GM13976 (cell line): ENCODE data around the gene PARD3.

Experiments
- DNase-seq: peaks from one replicate; pipeline ENCODE4 v3.0.0; 2012; ENCODE audit warnings: low spot score
- in situ Hi-C: fragments of 300-500 bp; cut with MboI; formaldehyde crosslinking; loops from one replicate; pipeline ENCODE4 v1.12.0; 2022; ENCODE audit warnings: low sequenced_read_pairs, mixed read lengths, inconsistent platforms; ENCODE audit not compliant: unreplicated experiment
- TF ChIP-seq, protein P1 (sequence below): IDR thresholded peaks from 2 replicates; pipeline ENCODE4 v1.5.1; 2012; ENCODE audit warnings: borderline replicate concordance, mild to moderate bottlenecking; ENCODE audit not compliant: insufficient read depth; ENCODE audit errors: extremely low read depth, missing control alignments, control extremely low read depth

Gene PARD3

DNA sequence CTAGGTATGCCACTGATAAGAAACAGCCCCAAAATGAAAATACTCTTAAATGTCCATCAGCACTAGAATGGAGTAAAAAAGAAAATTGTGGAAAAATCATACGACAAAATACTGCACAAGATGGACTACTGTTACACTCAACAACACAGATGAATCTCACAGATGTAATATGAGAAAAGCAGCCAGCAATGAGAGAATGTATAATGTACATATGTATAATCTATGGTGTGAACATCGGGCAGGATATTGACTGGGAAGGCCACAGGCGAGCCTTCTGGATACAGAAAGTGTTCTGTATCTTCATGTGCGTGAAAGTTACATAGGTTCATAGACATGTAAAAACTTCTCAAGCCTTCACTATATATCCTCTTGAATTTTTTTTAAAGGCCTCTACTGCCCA is 212.6 kb downstream of the PARD3 start:
- TF ChIP-seq, protein P1, sequence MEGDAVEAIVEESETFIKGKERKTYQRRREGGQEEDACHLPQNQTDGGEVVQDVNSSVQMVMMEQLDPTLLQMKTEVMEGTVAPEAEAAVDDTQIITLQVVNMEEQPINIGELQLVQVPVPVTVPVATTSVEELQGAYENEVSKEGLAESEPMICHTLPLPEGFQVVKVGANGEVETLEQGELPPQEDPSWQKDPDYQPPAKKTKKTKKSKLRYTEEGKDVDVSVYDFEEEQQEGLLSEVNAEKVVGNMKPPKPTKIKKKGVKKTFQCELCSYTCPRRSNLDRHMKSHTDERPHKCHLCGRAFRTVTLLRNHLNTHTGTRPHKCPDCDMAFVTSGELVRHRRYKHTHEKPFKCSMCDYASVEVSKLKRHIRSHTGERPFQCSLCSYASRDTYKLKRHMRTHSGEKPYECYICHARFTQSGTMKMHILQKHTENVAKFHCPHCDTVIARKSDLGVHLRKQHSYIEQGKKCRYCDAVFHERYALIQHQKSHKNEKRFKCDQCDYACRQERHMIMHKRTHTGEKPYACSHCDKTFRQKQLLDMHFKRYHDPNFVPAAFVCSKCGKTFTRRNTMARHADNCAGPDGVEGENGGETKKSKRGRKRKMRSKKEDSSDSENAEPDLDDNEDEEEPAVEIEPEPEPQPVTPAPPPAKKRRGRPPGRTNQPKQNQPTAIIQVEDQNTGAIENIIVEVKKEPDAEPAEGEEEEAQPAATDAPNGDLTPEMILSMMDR, result no peak
- in situ Hi-C loops, result no loop called here
- DNase-seq, result no peak

DNA sequence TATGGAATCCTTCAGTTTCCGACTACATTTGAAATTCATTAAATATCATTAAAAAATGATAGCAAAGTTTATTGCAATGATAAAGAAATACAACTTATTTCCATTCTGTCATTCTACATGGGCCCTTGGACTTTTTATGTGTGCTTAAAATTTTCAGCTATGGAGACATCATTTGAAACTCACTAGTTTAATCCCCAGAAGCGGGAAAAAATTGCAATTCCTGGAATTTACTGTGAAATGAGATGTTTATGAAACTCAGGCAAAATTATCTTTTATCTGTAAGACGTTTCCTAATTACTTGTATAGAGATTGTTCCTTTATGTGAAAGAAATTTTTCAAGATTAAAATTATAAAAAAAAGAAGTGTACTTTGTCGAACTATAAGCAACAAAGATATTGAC is 213.4 kb downstream of the PARD3 start:
- in situ Hi-C loops, result no loop called here
- DNase-seq, result no peak
- TF ChIP-seq, protein P1, result no peak

GRCh38 chr10:34599026-34599795 is 215.9 kb downstream of the PARD3 start:
- TF ChIP-seq, protein P1, result no peak
- DNase-seq, result no peak
- in situ Hi-C loops, result no loop called here

- in situ Hi-C loops, result no loop called here
- no peak for DNase-seq
- TF ChIP-seq, protein P1, result no peak
Measured at GRCh38 chr10:34596351-34596750, 218.7 kb downstream of the PARD3 start.

GRCh38 chr10:34593930-34594329 is 221.2 kb downstream of the PARD3 start:
- in situ Hi-C loops, result no loop called here
- no peak for DNase-seq
- TF ChIP-seq, protein P1, result no peak

DNA sequence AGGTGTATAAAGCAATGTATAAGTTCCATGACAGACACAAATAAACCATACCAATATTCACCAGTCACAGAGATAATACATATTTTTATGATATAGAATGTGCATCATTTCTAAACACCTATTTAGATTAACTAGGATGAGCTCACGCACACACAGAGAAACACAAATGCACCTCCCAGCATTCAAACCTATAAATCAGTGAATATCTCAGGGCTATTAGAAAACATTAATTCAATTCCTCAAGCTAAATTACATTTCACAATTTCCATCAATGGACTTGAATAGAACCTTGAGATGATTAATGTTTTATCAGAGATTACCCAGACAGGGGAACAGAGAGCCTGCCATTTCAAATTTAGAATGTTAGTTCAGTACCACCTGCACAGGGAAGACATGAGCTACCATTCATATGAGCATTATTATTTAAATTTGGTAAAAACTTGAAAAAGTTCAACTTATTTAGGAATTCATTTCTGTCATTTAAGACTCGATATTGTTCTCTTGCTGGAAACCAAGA is 221.7 kb downstream of the PARD3 start:
- no peak for DNase-seq
- in situ Hi-C loops, result no loop called here
- TF ChIP-seq, protein P1, result no peak

GRCh38 chr10:34590793-34591192 is 224.3 kb downstream of the PARD3 start:
- in situ Hi-C loops, result no loop called here
- TF ChIP-seq, protein P1, result no peak

More at GRCh38 chr10:34590793-34591192, 224.3 kb downstream of the PARD3 start:
- DNase-seq, result no peak
